ENCODE results near the gene CALML3. TPM values are rescaled to one million over a fixed set of nuclear protein-coding genes. Genes with fewer than 3 reads are reported as not detected.

CALML3 gene
- total and polyA plus RNA-seq, 2 of the 8 experiments (the other 6 are each of a cell fraction or from before 2014, with no cell fraction given), result not detected

DNA sequence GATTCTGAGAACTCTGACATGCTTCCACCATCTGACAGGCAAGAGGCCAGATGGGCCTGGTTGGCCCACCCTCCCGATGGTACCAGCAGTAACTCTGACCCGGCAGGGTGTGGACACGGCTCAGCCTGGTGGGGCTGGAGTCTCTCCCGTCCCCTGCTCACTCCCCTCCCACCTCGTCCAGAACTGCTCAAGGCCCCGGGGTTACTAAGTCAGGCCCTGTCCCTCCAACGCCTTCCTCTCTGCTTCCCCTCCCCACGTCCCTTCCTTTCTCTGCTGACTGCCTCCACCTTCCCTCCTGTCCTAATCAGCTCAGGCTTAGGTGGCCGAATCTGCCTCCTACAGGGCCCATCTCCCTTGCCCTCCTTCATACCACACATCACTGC is 37.9 kb upstream of the CALML3 start:
- CTCF ChIA-PET (ENCODE audit: partially characterized antibody), result interaction anchor here (0.5 to 2.4 kb wide), 5 partner anchors 8 to 679 kb away, joined by 3 to 10 read pairs (median 3); no protein-coding TSS in a partner anchor
- Histone ChIP-seq H2AFZ (ENCODE audit: low read length) (no peak overlapping the region), H2BK5ac (ENCODE audit: low read depth, low read length) (peak overlapping the region; percentile 69; the same call in 1 of the 2 replicates), H3K36me3 (ENCODE audit: control insufficient read depth in 2 of 4, insufficient read depth in 4 of 4, low read length in 3 of 4) (no peaks in the 10 kb centered on the region), H2BK20ac (ENCODE audit: low read length) (peak overlapping the region; percentile 95), H3K9me3 (ENCODE audit: insufficient read depth in 2 of 2, low read depth in 1 of 2, low read length in 1 of 2) (no peaks in the 10 kb centered on the region; a peak in 2 of 4 replicates), H4K5ac (ENCODE audit: insufficient read length, low read depth, low read length) (no peak overlapping the region), H3K4me2 (ENCODE audit: insufficient read depth in 1 of 2, low read depth in 2 of 2, low read length in 2 of 2) (no peak overlapping the region), H3K9ac (replicated peaks in 1 of 4; ENCODE audit: extremely low read depth in 1 of 4, low read depth in 3 of 4, low read length in 3 of 4) (no peak overlapping the region), H2BK120ac (replicated peaks; ENCODE audit: low read depth, low read length) (no peak overlapping the region), H3K56ac (replicated peaks; ENCODE audit: insufficient read length, low read depth, low read length) (no peak overlapping the region), H4K91ac (replicated peaks; ENCODE audit: insufficient read length, low read length) (peak overlapping the region; percentile 83), H3K79me2 (ENCODE audit: control insufficient read depth in 1 of 2, insufficient read depth in 2 of 2, low read length in 2 of 2) (no peaks in the 10 kb centered on the region), H3K14ac (ENCODE audit: insufficient read length) (no peak overlapping the region), H3K18ac (ENCODE audit: extremely low read depth, low read length) (peak overlapping the region; percentile 3), H3K23me2 (ENCODE audit: low read depth, low read length) (no peaks in the 10 kb centered on the region), H4K20me1 (replicated peaks in 1 of 2; ENCODE audit: control insufficient read depth in 1 of 2, insufficient read depth in 2 of 2, low read length in 2 of 2) (no peaks in the 10 kb centered on the region), H2BK15ac (ENCODE audit: low read length) (0 out of 2 replicates have a peak overlapping the region, but pooled peaks have one; percentile 93), H3K4me1 (replicated peaks in 1 of 4; ENCODE audit: control insufficient read depth in 3 of 4, insufficient read depth in 4 of 4, low read length in 3 of 4) (peaks cover 0 to 14% (median 4%) of the 10 kb centered on the region in 4 experiments; a peak in 5 of 7 replicates), H3K4ac (replicated peaks; ENCODE audit: insufficient read length, low read depth, low read length) (no peak overlapping the region), H3K4me3 (ENCODE audit: extremely low read depth in 1 of 4, insufficient read depth in 2 of 4, low read depth in 3 of 4, low read length in 4 of 4) (no peak overlapping the region), H2BK12ac (ENCODE audit: low read depth, low read length) (peak overlapping the region; percentile 97), H3K27me3 (replicated peaks in 1 of 4; ENCODE audit: control insufficient read depth in 3 of 4, extremely low read depth in 1 of 4, insufficient read depth in 3 of 4, low read length in 3 of 4) (no peaks in the 10 kb centered on the region), H3K27ac (ENCODE audit: low read depth, low read length) (no peak overlapping the region), H3K79me1 (ENCODE audit: low read depth, low read length) (no peaks in the 10 kb centered on the region), H2AK5ac (ENCODE audit: low read depth, low read length) (peak overlapping the region; percentile 88; the same call in 1 of the 2 replicates), H3K23ac (ENCODE audit: insufficient read length) (no peak overlapping the region), H4K8ac (ENCODE audit: extremely low read depth, insufficient read depth, low read length) (no peak overlapping the region; the same call in 1 of the 2 replicates)
- DNase-seq (ENCODE audit: low read depth in 1 of 2, low spot score in 2 of 2) (no peak), FAIRE-seq (no peak)
- TF ChIP-seq PHF8 (conservative IDR thresholded peaks at IDR 0.05; ENCODE audit: low read depth, low read length) (no peak), SIX5 (IDR thresholded peaks at IDR 0.05; ENCODE audit: low read depth, low read length) (no peak), CHD1 (IDR thresholded peaks at IDR 0.05; ENCODE audit: low read depth, low read length) (no peak), SIN3A (conservative IDR thresholded peaks at IDR 0.05 in 1 of 2, IDR thresholded peaks at IDR 0.05 in 1 of 2; ENCODE audit: low read depth in 1 of 2, low read length in 2 of 2) (no peak), HDAC2 (IDR thresholded peaks at IDR 0.05; ENCODE audit: borderline replicate concordance in 1 of 2, low read depth in 2 of 2, low read length in 2 of 2) (no peak), JUN (IDR thresholded peaks at IDR 0.05; ENCODE audit: low read depth, low read length) (no peak), BACH1 (IDR thresholded peaks at IDR 0.05; ENCODE audit: low read length) (no peak), TBP (IDR thresholded peaks at IDR 0.05; ENCODE audit: low read depth, low read length) (no peak), RBBP5 (IDR thresholded peaks at IDR 0.05; ENCODE audit: borderline replicate concordance, low read depth, low read length) (no peak), HDAC6 (IDR thresholded peaks at IDR 0.05; ENCODE audit: low read depth, low read length) (no peak), JUND (IDR thresholded peaks at IDR 0.05; ENCODE audit: low read length) (no peak)
- POLR2A ChIA-PET (ENCODE audit: partially characterized antibody), result interaction anchor here (0.6 to 2.6 kb wide), 4 partner anchors 9 to 25 kb away, joined by 3 to 8 read pairs (median 4); no protein-coding TSS in a partner anchor
- 72% methylated on average over 5 of the region's 9 CpGs; no CpG with 5 or more reads in 1 of the 2 experiments for WGBS, 2 experiments (ENCODE audit: extremely low coverage in 1 of 2, insufficient coverage in 1 of 2, insufficient read length in 1 of 2, insufficient replicate concordance in 2 of 2, low coverage in 1 of 2, low lambda C conversion rate in 2 of 2, missing lambda C conversion rate in 1 of 2)

Data from H1 (cell line).